PC-9 (cell line): ENCODE data around the gene FAM131A. TPM values are rescaled to one million over a fixed set of nuclear protein-coding genes. Genes with fewer than 3 reads are reported as not detected.

Source experiments
- BruUV-seq: library from RNA; stranded (reverse); fragments of 400-500 nt; replicated peaks from 2 replicates; lab custom pipeline; 2021; lab: Mats Ljungman, UMichigan
- CTCF ChIA-PET: fragments of 300-600 bp; sonication (Branson Sonifier 250); formaldehyde crosslinking; loops from one replicate; lab custom pipeline; 2022; ENCODE audit warnings: antibody characterized with exemption; lab: Charles Lee
- POLR2A ChIA-PET: fragments of 300-600 bp; sonication (Branson Sonifier 250); formaldehyde crosslinking; loops from one replicate; lab custom pipeline; 2022; ENCODE audit warnings: antibody characterized with exemption; ENCODE audit not compliant: unreplicated experiment; lab: Charles Lee
- DNase-seq, 2 experiments: peaks; one replicate each; pipeline versions ENCODE4 v3.0.0 to v3.0.0-alpha.2; 2015 to 2022; ENCODE audit warnings: mixed read lengths in 1 of 2
- H2AFZ ChIP-seq: fragments of 200-600 bp; sonication (generic); 2 replicates; pipeline ENCODE4 v1.8.1; 2017; ENCODE audit warnings: antibody characterized with exemption
- H3F3A ChIP-seq: fragments of 200-600 bp; sonication (generic); 2 replicates; pipeline ENCODE4 v1.8.1; 2017; ENCODE audit warnings: antibody characterized with exemption, mild to moderate bottlenecking, low read depth; ENCODE audit not compliant: insufficient read depth
- H3K27ac ChIP-seq: fragments of 200-600 bp; sonication (generic); 2 replicates; pipeline ENCODE4 v1.6.1; 2016; ENCODE audit warnings: mixed run types
- H3K27me3 ChIP-seq: fragments of 200-600 bp; sonication (generic); 2 replicates; pipeline ENCODE4 v1.6.1; 2016; ENCODE audit warnings: low read depth, mixed run types; ENCODE audit not compliant: insufficient read depth
- H3K36me3 ChIP-seq: fragments of 200-600 bp; sonication (generic); 2 replicates; pipeline ENCODE4 v1.6.1; 2016; ENCODE audit warnings: low read depth, mixed run types
- H3K4me1 ChIP-seq: fragments of 200-600 bp; sonication (generic); replicated peaks from 2 replicates; pipeline ENCODE4 v1.6.1; 2016; ENCODE audit warnings: mixed run types; ENCODE audit not compliant: insufficient read depth
- H3K4me2 ChIP-seq: fragments of 200-600 bp; sonication (generic); 2 replicates; pipeline ENCODE4 v1.6.1; 2017; ENCODE audit warnings: mixed run types
- H3K4me3 ChIP-seq: fragments of 200-600 bp; sonication (generic); 2 replicates; pipeline ENCODE4 v1.6.1; 2016; ENCODE audit warnings: mixed run types
- H3K79me2 ChIP-seq: fragments of 200-600 bp; sonication (generic); 2 replicates; pipeline ENCODE4 v1.6.1; 2017; ENCODE audit warnings: low read depth, mixed run types
- H3K9me2 ChIP-seq: fragments of 200-600 bp; sonication (generic); 2 replicates; pipeline ENCODE4 v1.8.1; 2017; ENCODE audit warnings: mild to moderate bottlenecking; ENCODE audit not compliant: insufficient read depth
- H3K9me3 ChIP-seq: fragments of 200-600 bp; sonication (generic); 2 replicates; pipeline ENCODE4 v1.8.1; 2016; ENCODE audit warnings: low read depth; ENCODE audit not compliant: insufficient read depth
- H4K20me1 ChIP-seq: fragments of 200-600 bp; sonication (generic); 2 replicates; pipeline ENCODE4 v1.8.1; 2017; ENCODE audit not compliant: insufficient read depth
- CTCF ChIP-seq: fragments of 200-600 bp; sonication (generic); conservative IDR thresholded peaks from 2 replicates; pipeline ENCODE4 v1.6.1; 2017; ENCODE audit warnings: mixed run types, antibody characterized with exemption, mild to moderate bottlenecking, moderate library complexity
- EZH2 ChIP-seq: fragments of 200-600 bp; sonication (generic); IDR thresholded peaks from 2 replicates; pipeline ENCODE4 v1.8.0; 2017; ENCODE audit warnings: antibody characterized with exemption, low read depth
- intact Hi-C: fragments of 100-400 bp; cut with micrococcal nuclease; formaldehyde crosslinking; loops from one replicate; pipeline ENCODE4 v1.10.0; 2022; ENCODE audit not compliant: unreplicated experiment
- total RNA-seq: library from RNA; stranded (reverse); gene quantifications from 2 replicates; pipeline ENCODE4 v1.2.3, GENCODE V29; 2021

FAM131A gene
- total RNA-seq, 1 experiment from 2014 or later = 25.5 TPM

DNA sequence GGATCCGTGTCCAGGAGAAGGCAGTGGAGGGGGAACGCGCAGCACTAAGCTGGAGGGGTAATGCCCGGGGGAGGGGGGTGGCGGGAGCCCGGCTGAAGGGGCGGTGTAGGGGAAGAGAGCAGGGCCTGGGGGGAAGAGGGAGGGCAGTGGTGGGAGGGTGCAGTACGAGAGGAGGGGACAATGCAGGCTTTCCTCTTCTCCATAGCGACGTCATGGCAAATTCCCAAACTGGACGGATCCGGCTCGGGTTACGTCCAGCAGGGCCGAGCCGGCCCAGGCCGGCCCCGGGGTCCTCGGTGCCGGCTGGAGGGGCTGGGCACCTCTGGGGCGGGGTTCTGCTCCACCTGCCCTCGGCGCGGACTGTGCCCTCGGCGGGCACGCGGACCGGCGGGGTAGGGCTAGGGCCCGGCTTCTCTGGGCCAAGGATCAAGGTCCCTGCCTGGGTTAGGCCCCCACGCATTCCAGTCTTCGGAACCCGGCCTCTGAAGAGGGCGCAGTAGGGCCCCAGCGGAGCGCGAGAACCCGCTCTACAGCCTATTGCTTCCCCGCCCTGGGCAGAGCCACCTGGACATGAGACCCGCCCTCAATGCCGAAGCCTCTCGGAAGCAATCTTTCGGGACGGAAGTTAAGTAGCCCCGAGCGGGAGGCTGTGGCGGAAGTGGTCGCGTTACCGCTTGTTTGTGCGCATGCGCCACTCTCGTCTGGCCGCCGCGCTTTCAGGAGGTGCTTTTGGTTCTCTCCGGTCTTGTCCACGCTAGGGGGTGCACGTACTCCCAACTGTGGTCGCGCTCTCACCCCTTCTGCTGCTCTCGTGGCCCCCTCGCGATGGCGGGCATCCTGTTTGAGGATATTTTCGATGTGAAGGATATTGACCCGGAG lies 25.5 kb downstream of the FAM131A start:
- POLR2A ChIA-PET = interaction anchor here (0.6 to 1.0 kb wide), 7 partner anchors 8 to 228 kb away, joined by 3 to 36 read pairs (median 4); no protein-coding TSS in a partner anchor
- no TSS peak for BruUV-seq

GRCh38 chr3:184366619-184367289 lies 29.4 kb downstream of the FAM131A start:
- Histone ChIP-seq H3K79me2 (peaks cover 22% of the 10 kb centered on the region), H2AFZ (no peak overlapping the region), H3K9me2 (no peaks in the 10 kb centered on the region), H3K4me3 (no peak overlapping the region), H3K27me3 (no peaks in the 10 kb centered on the region), H3K36me3 (peaks cover 25% of the 10 kb centered on the region), H3F3A (peaks cover 84% of the 10 kb centered on the region), H3K4me1 (peaks cover 11% of the 10 kb centered on the region), H3K27ac (no peak overlapping the region), H3K4me2 (no peak overlapping the region), H3K9me3 (no peaks in the 10 kb centered on the region), H4K20me1 (peaks cover 33% of the 10 kb centered on the region)
- DNase-seq = no peak
- ChIA-PET POLR2A (no interaction called here), CTCF (interaction anchor here (0.5 to 0.6 kb wide), 2 partner anchors 9 to 100 kb away, joined by 4 to 12 read pairs; no protein-coding TSS in a partner anchor)
- intact Hi-C loops = no loop called here
- TF ChIP-seq CTCF = no peak
- no peak for TF ChIP-seq EZH2
- BruUV-seq = no TSS peak

More for the DNA sequence above, 25.5 kb downstream of the FAM131A start:
- H3K36me3 ChIP-seq = peaks cover 17% of the 10 kb centered on the region
- peaks cover 22% of the 10 kb centered on the region for H3K4me1 ChIP-seq
- H3K9me2 ChIP-seq = no peaks in the 10 kb centered on the region
- peak overlapping the region; percentile 95 for H3K27ac ChIP-seq
- peak; percentile 99 for DNase-seq
- CTCF ChIA-PET = interaction anchor here (0.5 to 2.8 kb wide), 6 partner anchors 9 to 787 kb away, joined by 3 to 7 read pairs (median 5); no protein-coding TSS in a partner anchor
- H3K79me2 ChIP-seq = peaks cover 35% of the 10 kb centered on the region
- H3K27me3 ChIP-seq = no peaks in the 10 kb centered on the region
- peak overlapping the region; percentile 83 for H2AFZ ChIP-seq
- H3K9me3 ChIP-seq = no peaks in the 10 kb centered on the region
- peak overlapping the region; percentile 99 for H3K4me2 ChIP-seq
- peak overlapping the region; percentile 85 for H3K4me3 ChIP-seq
- intact Hi-C loops = loop anchor here (1.0 to 5.0 kb wide), 8 partner anchors 18 to 346 kb away; partner anchors contain the start of genes ABCC5, ALG3, EEF1AKMT4 and PSMD2
- H3F3A ChIP-seq = peaks cover 50% of the 10 kb centered on the region
- H4K20me1 ChIP-seq = peaks cover 23% of the 10 kb centered on the region
- TF ChIP-seq CTCF = peak; percentile 73
- no peak for TF ChIP-seq EZH2

DNA sequence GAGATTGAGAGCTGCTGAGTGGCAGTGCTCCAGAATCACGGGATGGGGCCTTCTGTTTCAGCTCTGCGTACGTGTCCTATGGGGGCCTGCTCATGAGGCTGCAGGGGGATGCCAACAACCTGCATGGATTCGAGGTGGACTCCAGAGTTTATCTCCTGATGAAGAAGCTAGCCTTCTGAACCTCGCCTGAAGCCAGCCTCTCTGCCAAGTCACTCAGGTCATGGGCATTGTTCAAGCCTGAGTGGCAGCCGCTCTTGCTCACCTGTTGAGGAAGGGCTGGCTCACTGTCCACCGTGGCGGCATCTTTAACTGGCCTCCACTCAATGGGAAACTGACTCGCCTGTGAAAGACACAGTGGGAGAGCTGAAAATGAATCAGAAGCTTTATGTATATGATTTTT lies 30.7 kb downstream of the FAM131A start:
- H2AFZ ChIP-seq = no peak overlapping the region
- TF ChIP-seq CTCF = no peak
- no peak for TF ChIP-seq EZH2
- H3K4me2 ChIP-seq = no peak overlapping the region
- DNase-seq = no peak
- BruUV-seq = no TSS peak
- CTCF ChIA-PET = no interaction called here
- H3K9me2 ChIP-seq = no peaks in the 10 kb centered on the region
- H3K79me2 ChIP-seq = peaks cover 22% of the 10 kb centered on the region
- POLR2A ChIA-PET = no interaction called here
- H3K4me3 ChIP-seq = no peak overlapping the region
- peaks cover 1% of the 10 kb centered on the region; the same call in 1 of the 2 replicates for H3K27me3 ChIP-seq
- H3F3A ChIP-seq = peaks cover 76% of the 10 kb centered on the region
- no peak overlapping the region for H3K27ac ChIP-seq
- intact Hi-C loops = no loop called here
- peaks cover 33% of the 10 kb centered on the region for H4K20me1 ChIP-seq
- H3K4me1 ChIP-seq = peaks cover 11% of the 10 kb centered on the region
- H3K36me3 ChIP-seq = peaks cover 25% of the 10 kb centered on the region
- no peaks in the 10 kb centered on the region for H3K9me3 ChIP-seq
